SK-N-SH (cell line): ENCODE measurements around the gene ZNF248. TPM values are rescaled to one million over a fixed set of nuclear protein-coding genes. Genes with fewer than 3 reads are reported as not detected.

Experiments used
- CTCF ChIA-PET: fragments of 300-600, 350-600 bp; formaldehyde crosslinking; extraction: SDS; loops from one replicate; lab custom pipeline; 2021; lab: Yijun Ruan, JAX
- POLR2A ChIA-PET: fragments of 350-600 bp; sonication (Branson Sonifier 250); formaldehyde crosslinking; extraction: SDS; loops from one replicate; lab custom pipeline; 2020; ENCODE audit warnings: antibody characterized with exemption, inconsistent platforms; lab: Yijun Ruan, JAX
- DNase-seq: peaks from one replicate; pipeline ENCODE4 v3.0.0; 2012
- H2AFZ ChIP-seq: fragments of 200-600 bp; sonication (generic); 2 replicates; pipeline ENCODE4 v1.8.1; 2016; ENCODE audit warnings: antibody characterized with exemption, mild to moderate bottlenecking, low read depth
- H3F3A ChIP-seq: fragments of 200-600 bp; sonication (generic); replicated peaks from 2 replicates; pipeline ENCODE3; 2016; ENCODE audit warnings: antibody characterized with exemption, mild to moderate bottlenecking; ENCODE audit not compliant: insufficient read depth
- H3K27ac ChIP-seq, 2 experiments: fragments of 200-500 bp in 1 of 2; fragments of 200-600 bp in 1 of 2; sonication (Bioruptor generic) in 1 of 2; sonication (generic), shearing (Covaris generic) in 1 of 2; 2 replicates each; pipeline versions ENCODE4 v1.5.1 to v1.6.1; 2014 to 2016; ENCODE audit warnings: low read depth in 2 of 2, inconsistent platforms in 1 of 2, low read length in 1 of 2, mild to moderate bottlenecking in 1 of 2, mixed read lengths in 1 of 2
- H3K27me3 ChIP-seq: fragments of 200-600 bp; sonication (generic), shearing (Covaris generic); 2 replicates; pipeline ENCODE4 v1.6.1; 2016; ENCODE audit warnings: mixed run types; ENCODE audit not compliant: insufficient read depth
- H3K36me3 ChIP-seq, 2 experiments: fragments of 200-500 bp in 1 of 2; fragments of 200-600 bp in 1 of 2; sonication (Bioruptor generic) in 1 of 2; sonication (generic) in 1 of 2; replicated peaks in 1 of 2; 2 replicates each; pipeline versions ENCODE3 to v1.5.1; 2014 to 2016; ENCODE audit warnings: low read length in 1 of 2, mild to moderate bottlenecking in 1 of 2; ENCODE audit not compliant: insufficient read depth in 2 of 2, control insufficient read depth in 1 of 2
- H3K4me1 ChIP-seq, 2 experiments: fragments of 200-500 bp in 1 of 2; fragments of 200-600 bp in 1 of 2; sonication (Bioruptor generic) in 1 of 2; sonication (generic), shearing (Covaris generic) in 1 of 2; 2 replicates each; pipeline versions ENCODE4 v1.5.1 to v1.6.1; 2014 to 2016; ENCODE audit warnings: low read depth in 1 of 2, low read length in 1 of 2, mixed run types in 1 of 2; ENCODE audit not compliant: insufficient read depth in 2 of 2, control insufficient read depth in 1 of 2
- H3K4me2 ChIP-seq: fragments of 200-600 bp; sonication (generic), shearing (Covaris generic); 2 replicates; pipeline ENCODE4 v1.6.1; 2017; ENCODE audit warnings: mixed run types
- H3K4me3 ChIP-seq, 2 experiments: fragments of 200-500 bp in 1 of 2; fragments of 200-600 bp in 1 of 2; sonication (Bioruptor generic) in 1 of 2; sonication (generic), shearing (Covaris generic) in 1 of 2; 2 replicates each; pipeline versions ENCODE4 v1.5.1 to v1.8.1; 2014 to 2016; ENCODE audit warnings: low read depth in 2 of 2, inconsistent platforms in 1 of 2, low read length in 1 of 2, mild to moderate bottlenecking in 1 of 2, mixed read lengths in 1 of 2, moderate library complexity in 1 of 2
- H3K79me2 ChIP-seq: fragments of 200-600 bp; sonication (generic); 2 replicates; pipeline ENCODE4 v1.8.1; 2017; ENCODE audit warnings: mild to moderate bottlenecking; ENCODE audit not compliant: insufficient read depth
- H3K9ac ChIP-seq: fragments of 200-600 bp; sonication (generic); 2 replicates; pipeline ENCODE4 v1.6.1; 2017; ENCODE audit warnings: mixed run types
- H3K9me2 ChIP-seq: fragments of 200-600 bp; sonication (generic); 2 replicates; pipeline ENCODE4 v1.6.1; 2017; ENCODE audit warnings: mixed run types
- H3K9me3 ChIP-seq: fragments of 200-600 bp; sonication (generic); 2 replicates; pipeline ENCODE4 v1.6.1; 2017; ENCODE audit warnings: mixed run types, mild to moderate bottlenecking, moderate library complexity
- H4K20me1 ChIP-seq: fragments of 200-600 bp; sonication (generic); 2 replicates; pipeline ENCODE4 v1.6.1; 2017; ENCODE audit warnings: mild to moderate bottlenecking, mixed run types; ENCODE audit not compliant: insufficient read depth
- CHD2 ChIP-seq: fragments of 150-350 bp; IDR thresholded peaks from 2 replicates; pipeline ENCODE4 v1.6.1; 2018; ENCODE audit warnings: low read length; ENCODE audit not compliant: partially characterized antibody
- CTCF ChIP-seq: fragments of 200-600 bp; sonication (generic); IDR thresholded peaks from 2 replicates; pipeline ENCODE4 v1.6.1; 2017; ENCODE audit warnings: antibody characterized with exemption, mild to moderate bottlenecking, moderate library complexity
- FOSL2 ChIP-seq: IDR thresholded peaks from 2 replicates; pipeline ENCODE4 v1.4.0; 2012; ENCODE audit warnings: low read depth, mild to moderate bottlenecking, moderate library complexity, borderline replicate concordance
- FOXJ3 ChIP-seq: sonication (generic); formaldehyde crosslinking; IDR thresholded peaks from 2 replicates; pipeline ENCODE4 v1.5.1; 2020; ENCODE audit warnings: mild to moderate bottlenecking, missing genetic modification reagents
- FOXM1 ChIP-seq: IDR thresholded peaks from 2 replicates; pipeline ENCODE4 v1.4.0; 2012; ENCODE audit warnings: low read depth, mild to moderate bottlenecking
- GATA2 ChIP-seq: sonication (generic); formaldehyde crosslinking; IDR thresholded peaks from 2 replicates; pipeline ENCODE4 v1.5.0; 2020; ENCODE audit warnings: mild to moderate bottlenecking, missing genetic modification reagents
- JUND ChIP-seq: IDR thresholded peaks from 2 replicates; pipeline ENCODE4 v1.4.0; 2012
- NFIC ChIP-seq: IDR thresholded peaks from 2 replicates; pipeline ENCODE4 v1.4.0; 2012; ENCODE audit warnings: borderline replicate concordance
- NRF1 ChIP-seq: IDR thresholded peaks from 2 replicates; pipeline ENCODE4 v1.6.1; 2012; ENCODE audit warnings: low read depth, mild to moderate bottlenecking, low read length
- REST ChIP-seq: IDR thresholded peaks from 2 replicates; pipeline ENCODE4 v1.6.1; 2012; ENCODE audit warnings: mild to moderate bottlenecking, low read depth, low read length, moderate library complexity
- RXRA ChIP-seq: IDR thresholded peaks from 2 replicates; pipeline ENCODE4 v1.4.0; 2012; ENCODE audit warnings: low read depth, mild to moderate bottlenecking, borderline replicate concordance
- SMC3 ChIP-seq: IDR thresholded peaks from 2 replicates; pipeline ENCODE4 v1.6.1; 2012; ENCODE audit warnings: low read depth, low read length, improper control_type of control experiment
- TAF1 ChIP-seq: IDR thresholded peaks from 2 replicates; pipeline ENCODE4 v1.6.1; 2012; ENCODE audit warnings: low read depth, mild to moderate bottlenecking, low read length, moderate library complexity, borderline replicate concordance
- TEAD4 ChIP-seq: IDR thresholded peaks from 2 replicates; pipeline ENCODE4 v1.4.0; 2012; ENCODE audit warnings: mild to moderate bottlenecking, borderline replicate concordance; ENCODE audit not compliant: insufficient read depth
- USF1 ChIP-seq: IDR thresholded peaks from 2 replicates; pipeline ENCODE4 v1.4.0; 2012; ENCODE audit warnings: low read depth, borderline replicate concordance
- YY1 ChIP-seq: IDR thresholded peaks from 2 replicates; pipeline ENCODE4 v1.4.0; 2012; ENCODE audit warnings: low read depth, mild to moderate bottlenecking
- ZBTB33 ChIP-seq: IDR thresholded peaks from 2 replicates; pipeline ENCODE4 v1.4.0; 2012; ENCODE audit warnings: low read depth, borderline replicate concordance
- WGBS: methylation state at CpG from one replicate; pipeline ENCODE4 v1.1.6; 2017; ENCODE audit warnings: low lambda C conversion rate; 5-methylcytosine and 5-hydroxymethylcytosine counted together
- polyA plus RNA-seq, 3 experiments: library from polyadenylated mRNA; depleted of rRNA; stranded (reverse); fragments of >200 nt; gene quantifications; 2 replicates each; pipeline ENCODE4 v1.2.3, GENCODE V29; 2012

Gene ZNF248
- polyA plus RNA-seq, 1 of the 3 experiments (the other 2 are of a cell fraction): 6.5 TPM

- no peaks in the 10 kb centered on the region for H4K20me1 ChIP-seq
- no peaks in the 10 kb centered on the region for H3K79me2 ChIP-seq
- no peaks in the 10 kb centered on the region for H3K27me3 ChIP-seq
- no peak for DNase-seq
- no peaks in the 10 kb centered on the region for H3K9me3 ChIP-seq
- H3K9me2 ChIP-seq: no peaks in the 10 kb centered on the region
- H3K4me1 ChIP-seq: no peaks in the 10 kb centered on the region; a peak in 1 of 4 replicates
- H2AFZ ChIP-seq: no peak overlapping the region
- H3K4me3 ChIP-seq: no peak overlapping the region
- no peak overlapping the region for H3K27ac ChIP-seq
- POLR2A ChIA-PET: no interaction called here
- H3K9ac ChIP-seq: no peak overlapping the region
- no peaks in the 10 kb centered on the region for H3F3A ChIP-seq
- H3K36me3 ChIP-seq: no peaks in the 10 kb centered on the region
- 33% methylated on average over 5 of the region's 6 CpGs for WGBS
- TF ChIP-seq TEAD4 (no peak), ZBTB33 (no peak), TAF1 (no peak), NFIC (no peak), SMC3 (no peak), FOXJ3 (no peak), GATA2 (CRISPR knock-in tag) (no peak), YY1 (no peak), FOSL2 (no peak), USF1 (no peak), CTCF (no peak), FOXM1 (no peak), RXRA (no peak), REST (no peak), JUND (no peak), CHD2 (no peak), NRF1 (no peak)
- no peak overlapping the region for H3K4me2 ChIP-seq
- CTCF ChIA-PET: no interaction called here
Observed at GRCh38 chr10:37816290-37816689, 41.1 kb downstream of the ZNF248 start.
